OCI-LY3 (cell line): ENCODE results near the gene THAP11.

Experiments used
- EZH2phosphoT487 ChIP-seq: fragments of 200-600 bp; shearing (Covaris generic); IDR thresholded peaks from 2 replicates; pipeline ENCODE4 v1.6.1; 2018; ENCODE audit warnings: antibody characterized with exemption, mixed run types, low read depth
- TF ChIP-seq, protein P1 (sequence below): fragments of 200-600, 300-600 bp; sonication (generic); IDR thresholded peaks from 2 replicates; pipeline ENCODE4 v1.5.1; 2014; ENCODE audit warnings: antibody characterized with exemption, low read length, low read depth

- TF ChIP-seq, protein P1, sequence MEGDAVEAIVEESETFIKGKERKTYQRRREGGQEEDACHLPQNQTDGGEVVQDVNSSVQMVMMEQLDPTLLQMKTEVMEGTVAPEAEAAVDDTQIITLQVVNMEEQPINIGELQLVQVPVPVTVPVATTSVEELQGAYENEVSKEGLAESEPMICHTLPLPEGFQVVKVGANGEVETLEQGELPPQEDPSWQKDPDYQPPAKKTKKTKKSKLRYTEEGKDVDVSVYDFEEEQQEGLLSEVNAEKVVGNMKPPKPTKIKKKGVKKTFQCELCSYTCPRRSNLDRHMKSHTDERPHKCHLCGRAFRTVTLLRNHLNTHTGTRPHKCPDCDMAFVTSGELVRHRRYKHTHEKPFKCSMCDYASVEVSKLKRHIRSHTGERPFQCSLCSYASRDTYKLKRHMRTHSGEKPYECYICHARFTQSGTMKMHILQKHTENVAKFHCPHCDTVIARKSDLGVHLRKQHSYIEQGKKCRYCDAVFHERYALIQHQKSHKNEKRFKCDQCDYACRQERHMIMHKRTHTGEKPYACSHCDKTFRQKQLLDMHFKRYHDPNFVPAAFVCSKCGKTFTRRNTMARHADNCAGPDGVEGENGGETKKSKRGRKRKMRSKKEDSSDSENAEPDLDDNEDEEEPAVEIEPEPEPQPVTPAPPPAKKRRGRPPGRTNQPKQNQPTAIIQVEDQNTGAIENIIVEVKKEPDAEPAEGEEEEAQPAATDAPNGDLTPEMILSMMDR: no peak
- TF ChIP-seq EZH2phosphoT487: no peak
Measured at GRCh38 chr16:67888331-67888730, 46.2 kb downstream of the THAP11 start.
